ENCODE results near the gene SCG5. TPM values are rescaled to one million over a fixed set of nuclear protein-coding genes. Genes with fewer than 3 reads are reported as not detected.

SCG5 gene
- total and polyA plus RNA-seq, 2 donors (not counting 3 experiments of a cell fraction or from before 2014, with no cell fraction given) = 3.3 to 3.9 TPM

DNA sequence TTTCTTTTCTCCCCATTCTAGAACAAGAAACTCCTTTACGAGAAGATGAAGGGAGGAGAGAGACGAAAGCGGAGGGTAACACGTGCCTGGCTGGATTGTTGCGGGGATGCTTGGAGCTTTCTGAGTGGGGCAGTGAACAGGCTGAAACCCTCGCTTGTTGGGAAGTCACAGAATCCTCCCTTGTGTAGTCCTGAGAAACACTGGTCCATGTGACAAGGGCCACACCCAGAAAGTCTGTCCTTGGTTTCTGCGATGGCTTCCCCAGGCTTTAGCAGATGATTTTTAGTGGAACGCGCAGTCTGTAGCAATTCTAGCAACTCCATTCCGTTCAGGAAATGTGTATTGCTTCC, 50.2 kb downstream of the SCG5 start:
- ChIA-PET POLR2A (no interaction called here), CTCF (interaction anchor here (1.4 kb wide), 1 partner anchor 12 kb away, joined by 4 read pairs; no protein-coding TSS in a partner anchor)
- Histone ChIP-seq H3K4me1 (ENCODE audit: control insufficient read depth, extremely low read depth, insufficient read depth, low read length) (no peaks in the 10 kb centered on the region), H4K20me1 (replicated peaks; ENCODE audit: control insufficient read depth, extremely low read depth, insufficient read depth, low read length) (no peaks in the 10 kb centered on the region), H2AFZ (ENCODE audit: low read depth, low read length) (no peak overlapping the region), H3K4me3 (replicated peaks in 1 of 3; ENCODE audit: insufficient read depth in 1 of 3, low read depth in 1 of 3, low read length in 3 of 3) (no peak overlapping the region), H3K27me3 (ENCODE audit: control insufficient read depth in 2 of 2, insufficient read depth in 2 of 2, low read length in 2 of 2) (peaks cover 0 to 1% of the 10 kb centered on the region in 2 experiments), H3K9me1 (replicated peaks; ENCODE audit: control insufficient read depth, extremely low read depth, insufficient read depth, low read length) (no peaks in the 10 kb centered on the region), H3K79me2 (ENCODE audit: control insufficient read depth, insufficient read depth, low read length) (no peaks in the 10 kb centered on the region), H3K9ac (replicated peaks; ENCODE audit: extremely low read depth, insufficient read depth, low read length) (no peak overlapping the region), H3K4me2 (ENCODE audit: insufficient read depth, low read length) (no peak overlapping the region), H3K27ac (ENCODE audit: insufficient read depth, low read depth, low read length) (no peak overlapping the region), H3K36me3 (ENCODE audit: control insufficient read depth in 2 of 2, extremely low read depth in 1 of 2, insufficient read depth in 2 of 2, low read length in 2 of 2) (no peaks in the 10 kb centered on the region), H3K9me3 (replicated peaks; ENCODE audit: control insufficient read depth, insufficient read depth, low read length) (no peaks in the 10 kb centered on the region)
- no TSS peak for BruUV-seq (replicated peaks)
- dilution Hi-C loops (cut with MboI; ENCODE audit: extremely low pct_ligation_motif_present, low sequenced_read_pairs) (loop anchor here (25.0 kb wide), 1 partner anchor 296 kb away; no protein-coding TSS in a partner anchor), intact Hi-C loops (cut with micrococcal nuclease) (no loop called here)
- TF ChIP-seq GATA2 (IDR thresholded peaks at IDR 0.05; ENCODE audit: insufficient read depth, insufficient read length, low read depth, low read length) (no peak), FOS (IDR thresholded peaks at IDR 0.05; ENCODE audit: borderline replicate concordance, insufficient read depth, low read length) (no peak), POLR2AphosphoS5 (IDR thresholded peaks at IDR 0.05; ENCODE audit: insufficient read depth, low read depth, low read length) (no peak), POLR2A (IDR thresholded peaks at IDR 0.05; ENCODE audit: low read depth, low read length) (no peak), MYC (IDR thresholded peaks at IDR 0.05; ENCODE audit: low read depth, low read length) (no peak), EZH2 (IDR thresholded peaks at IDR 0.05; ENCODE audit: borderline replicate concordance, low read depth, low read length, severe bottlenecking) (no peak), JUN (IDR thresholded peaks at IDR 0.05; ENCODE audit: borderline replicate concordance, insufficient read depth, insufficient read length, low read depth) (no peak)
- TF ChIP-seq, protein P1, sequence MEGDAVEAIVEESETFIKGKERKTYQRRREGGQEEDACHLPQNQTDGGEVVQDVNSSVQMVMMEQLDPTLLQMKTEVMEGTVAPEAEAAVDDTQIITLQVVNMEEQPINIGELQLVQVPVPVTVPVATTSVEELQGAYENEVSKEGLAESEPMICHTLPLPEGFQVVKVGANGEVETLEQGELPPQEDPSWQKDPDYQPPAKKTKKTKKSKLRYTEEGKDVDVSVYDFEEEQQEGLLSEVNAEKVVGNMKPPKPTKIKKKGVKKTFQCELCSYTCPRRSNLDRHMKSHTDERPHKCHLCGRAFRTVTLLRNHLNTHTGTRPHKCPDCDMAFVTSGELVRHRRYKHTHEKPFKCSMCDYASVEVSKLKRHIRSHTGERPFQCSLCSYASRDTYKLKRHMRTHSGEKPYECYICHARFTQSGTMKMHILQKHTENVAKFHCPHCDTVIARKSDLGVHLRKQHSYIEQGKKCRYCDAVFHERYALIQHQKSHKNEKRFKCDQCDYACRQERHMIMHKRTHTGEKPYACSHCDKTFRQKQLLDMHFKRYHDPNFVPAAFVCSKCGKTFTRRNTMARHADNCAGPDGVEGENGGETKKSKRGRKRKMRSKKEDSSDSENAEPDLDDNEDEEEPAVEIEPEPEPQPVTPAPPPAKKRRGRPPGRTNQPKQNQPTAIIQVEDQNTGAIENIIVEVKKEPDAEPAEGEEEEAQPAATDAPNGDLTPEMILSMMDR (IDR thresholded peaks at IDR 0.05; ENCODE audit: extremely low read depth in 1 of 2, insufficient read depth in 1 of 2, low read depth in 1 of 2, low read length in 2 of 2) = no peak
- TF ChIP-seq, protein P2, sequence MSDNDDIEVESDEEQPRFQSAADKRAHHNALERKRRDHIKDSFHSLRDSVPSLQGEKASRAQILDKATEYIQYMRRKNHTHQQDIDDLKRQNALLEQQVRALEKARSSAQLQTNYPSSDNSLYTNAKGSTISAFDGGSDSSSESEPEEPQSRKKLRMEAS (IDR thresholded peaks at IDR 0.05; ENCODE audit: insufficient read depth, insufficient read length) = no peak
- DNase-seq (ENCODE audit: low read depth, low spot score) (no peak), FAIRE-seq (no peak)
